ENCODE measurements around the gene STK38L. TPM values are rescaled to one million over a fixed set of nuclear protein-coding genes. Genes with fewer than 3 reads are reported as not detected.

The STK38L gene
- total and polyA plus RNA-seq, 2 of the 8 experiments (the other 6 are each of a cell fraction or from before 2014, with no cell fraction given): 8.1 to 63.6 TPM

- no peak overlapping the region for H4K91ac ChIP-seq (replicated peaks; ENCODE audit: insufficient read length, low read length)
- no peak overlapping the region for H3K4me2 ChIP-seq (ENCODE audit: insufficient read depth in 1 of 2, low read depth in 2 of 2, low read length in 2 of 2)
- H3K4me3 ChIP-seq (ENCODE audit: extremely low read depth in 1 of 4, insufficient read depth in 2 of 4, low read depth in 3 of 4, low read length in 4 of 4): no peak overlapping the region
- H4K5ac ChIP-seq (ENCODE audit: insufficient read length, low read depth, low read length): no peak overlapping the region
- FAIRE-seq (no peak), DNase-seq (ENCODE audit: low read depth in 1 of 2, low spot score in 2 of 2) (no peak)
- H3K23ac ChIP-seq (ENCODE audit: insufficient read length): no peak overlapping the region
- H2BK20ac ChIP-seq (ENCODE audit: low read length): no peak overlapping the region
- CTCF ChIA-PET (ENCODE audit: partially characterized antibody): no interaction called here
- H3K56ac ChIP-seq (replicated peaks; ENCODE audit: insufficient read length, low read depth, low read length): no peak overlapping the region
- H2BK12ac ChIP-seq (ENCODE audit: low read depth, low read length): no peak overlapping the region
- H2AK5ac ChIP-seq (ENCODE audit: low read depth, low read length): no peak overlapping the region
- no peak overlapping the region for H3K27ac ChIP-seq (ENCODE audit: low read depth, low read length)
- H4K20me1 ChIP-seq (replicated peaks in 1 of 2; ENCODE audit: control insufficient read depth in 1 of 2, insufficient read depth in 2 of 2, low read length in 2 of 2): no peaks in the 10 kb centered on the region
- H4K8ac ChIP-seq (ENCODE audit: extremely low read depth, insufficient read depth, low read length): no peak overlapping the region
- H2BK15ac ChIP-seq (ENCODE audit: low read length): no peak overlapping the region
- no peaks in the 10 kb centered on the region; the same call in 1 of the 2 replicates for H3K23me2 ChIP-seq (ENCODE audit: low read depth, low read length)
- H3K36me3 ChIP-seq (ENCODE audit: control insufficient read depth in 2 of 4, insufficient read depth in 4 of 4, low read length in 3 of 4): no peaks in the 10 kb centered on the region
- H3K14ac ChIP-seq (ENCODE audit: insufficient read length): no peak overlapping the region
- no peak overlapping the region for H3K4ac ChIP-seq (replicated peaks; ENCODE audit: insufficient read length, low read depth, low read length)
- no peak overlapping the region for H3K18ac ChIP-seq (ENCODE audit: extremely low read depth, low read length)
- POLR2A ChIA-PET (ENCODE audit: partially characterized antibody): interaction anchor here (0.6 kb wide), 1 partner anchor 23 kb away, joined by 3 read pairs; no protein-coding TSS in a partner anchor
- no peak overlapping the region for H2BK120ac ChIP-seq (replicated peaks; ENCODE audit: low read depth, low read length)
- 0 out of 7 replicates have a peak overlapping the region, but pooled peaks of 1 of the 4 experiments have one; percentile 39 for H3K9ac ChIP-seq (replicated peaks in 1 of 4; ENCODE audit: extremely low read depth in 1 of 4, low read depth in 3 of 4, low read length in 3 of 4)
- H2BK5ac ChIP-seq (ENCODE audit: low read depth, low read length): peak overlapping the region; percentile 63; the same call in 1 of the 2 replicates
- H3K27me3 ChIP-seq (replicated peaks in 1 of 4; ENCODE audit: control insufficient read depth in 3 of 4, extremely low read depth in 1 of 4, insufficient read depth in 3 of 4, low read length in 3 of 4): no peaks in the 10 kb centered on the region
- 90% methylated on average over 2 of the region's 2 CpGs; no CpG with 5 or more reads in 1 of the 2 experiments for WGBS, 2 experiments (ENCODE audit: extremely low coverage in 1 of 2, insufficient coverage in 1 of 2, insufficient read length in 1 of 2, insufficient replicate concordance in 2 of 2, low coverage in 1 of 2, low lambda C conversion rate in 2 of 2, missing lambda C conversion rate in 1 of 2)
- peaks cover 0 to 67% of the 10 kb centered on the region in 2 experiments; a peak in 3 of 4 replicates for H3K79me2 ChIP-seq (ENCODE audit: control insufficient read depth in 1 of 2, insufficient read depth in 2 of 2, low read length in 2 of 2)
- no peak overlapping the region for H2AFZ ChIP-seq (ENCODE audit: low read length)
- no peaks in the 10 kb centered on the region for H3K9me3 ChIP-seq (ENCODE audit: insufficient read depth in 2 of 2, low read depth in 1 of 2, low read length in 1 of 2)
- H3K79me1 ChIP-seq (ENCODE audit: low read depth, low read length): no peaks in the 10 kb centered on the region
- peaks cover 0 to 18% (median 10%) of the 10 kb centered on the region in 4 experiments; a peak in 5 of 7 replicates for H3K4me1 ChIP-seq (replicated peaks in 1 of 4; ENCODE audit: control insufficient read depth in 3 of 4, insufficient read depth in 4 of 4, low read length in 3 of 4)
- TF ChIP-seq BRCA1 (IDR thresholded peaks at IDR 0.05; ENCODE audit: low read depth, low read length): no peak
- no peak for TF ChIP-seq EZH2 (IDR thresholded peaks at IDR 0.05; ENCODE audit: low read depth, low read length, severe bottlenecking)
- no peak for TF ChIP-seq RAD21 (IDR thresholded peaks at IDR 0.05 in 1 of 2, conservative IDR thresholded peaks at IDR 0.05 in 1 of 2; ENCODE audit: low read depth in 2 of 2, low read length in 2 of 2)
- no peak for TF ChIP-seq HDAC2 (IDR thresholded peaks at IDR 0.05; ENCODE audit: borderline replicate concordance in 1 of 2, low read depth in 2 of 2, low read length in 2 of 2)
- TF ChIP-seq SAP30 (IDR thresholded peaks at IDR 0.05; ENCODE audit: insufficient read depth, insufficient replicate concordance, low read length): no peak
- TF ChIP-seq GABPA (IDR thresholded peaks at IDR 0.05; ENCODE audit: borderline replicate concordance, insufficient read depth, low read length): no peak
- TF ChIP-seq SP1 (IDR thresholded peaks at IDR 0.05; ENCODE audit: low read depth, low read length): no peak
- TF ChIP-seq EGR1 (IDR thresholded peaks at IDR 0.05; ENCODE audit: borderline replicate concordance, low read depth, low read length): no peak
- no peak for TF ChIP-seq CTCF (IDR thresholded peaks at IDR 0.05; ENCODE audit: control extremely low read depth in 1 of 3, insufficient read depth in 1 of 3, low read depth in 1 of 3, low read length in 3 of 3)
- no peak for TF ChIP-seq ASH2L (IDR thresholded peaks at IDR 0.05; ENCODE audit: low read length)
Observed at GRCh38 chr12:27274706-27275105, 30.6 kb downstream of the STK38L start.

Data from H1 (cell line).